Thyroid gland (tissue), 4 donors: ENCODE data around the gene SETD1B. TPM values are rescaled to one million over a fixed set of nuclear protein-coding genes. Genes with fewer than 3 reads are reported as not detected.

Source experiments
- DNase-seq, 2 donors: peaks; one replicate each; pipeline ENCODE4 v3.0.0-alpha.2; 2019
- H3K27ac ChIP-seq, 3 donors: fragments of 200-600 bp; sonication (generic); 1 replicate in 2 of 3; 2 replicates in 1 of 3; pipeline ENCODE4 v1.5.1; 2016 to 2019; ENCODE audit warnings: mild to moderate bottlenecking in 1 of 3, moderate library complexity in 1 of 3
- H3K27me3 ChIP-seq: fragments of 200-600 bp; sonication (generic); one replicate; pipeline ENCODE4 v1.5.1; 2019
- H3K36me3 ChIP-seq, 2 donors: fragments of 200-600 bp; sonication (generic); one replicate each; pipeline ENCODE4 v1.5.1; 2016 to 2019
- H3K4me1 ChIP-seq, 2 donors: fragments of 200-600 bp; sonication (generic); one replicate each; pipeline ENCODE4 v1.5.1; 2017 to 2019
- H3K4me3 ChIP-seq, 3 donors: fragments of 200-600 bp; sonication (generic); replicated peaks in 1 of 3; 1 replicate in 2 of 3; 2 replicates in 1 of 3; pipeline ENCODE4 v1.5.1; 2016; ENCODE audit warnings: mild to moderate bottlenecking in 1 of 3
- H3K9me3 ChIP-seq: fragments of 200-600 bp; sonication (generic); one replicate; pipeline ENCODE4 v1.5.1; 2017
- CTCF ChIP-seq, 6 experiments: fragments of 200-600 bp in 3 of 6; fragments of 450-650 bp in 3 of 6; sonication (generic) in 3 of 6; IDR thresholded peaks; one replicate each; pipeline ENCODE4 v1.5.1; 2016 to 2019; ENCODE audit warnings: antibody characterized with exemption in 6 of 6, mild to moderate bottlenecking in 2 of 6, inconsistent platforms in 1 of 6, moderate library complexity in 1 of 6
- POLR2A ChIP-seq, 2 donors: fragments of 450-650 bp; IDR thresholded peaks; one replicate each; pipeline ENCODE4 v1.6.1; 2017; ENCODE audit warnings: antibody characterized with exemption in 2 of 2, mild to moderate bottlenecking in 2 of 2, moderate library complexity in 1 of 2
- WGBS, 2 donors: methylation state at CpG; one replicate each; pipeline ENCODE4 v1.1.5; 2017; 5-methylcytosine and 5-hydroxymethylcytosine counted together
- intact Hi-C: fragments of 100-400 bp; cut with DNase I; formaldehyde crosslinking; loops from one replicate; pipeline ENCODE4 v1.15.1; 2023
- total RNA-seq, 4 donors: library from RNA; depleted of rRNA; stranded (reverse); fragments of >200 nt; gene quantifications; one replicate each; pipeline ENCODE4 v1.2.3, GENCODE V29; 2016

Gene SETD1B
- total RNA-seq, 4 donors from 2014 or later: 7.3 to 16.5 (median 11.7) TPM

GRCh38 chr12:121773011-121773777 lies 30.6 kb upstream of the SETD1B start:
- Histone ChIP-seq H3K4me1 (peaks cover 40 to 60% of the 10 kb centered on the region in 2 donors), H3K36me3 (no peaks in the 10 kb centered on the region), H3K4me3 (no peak overlapping the region), H3K27ac (peak overlapping the region; percentile 89 to 98 (median 96)), H3K27me3 (no peaks in the 10 kb centered on the region), H3K9me3 (no peaks in the 10 kb centered on the region)
- WGBS, 2 donors: 40 to 62% methylated on average over 5 to 9 of the region's 14 CpGs
- peak; percentile 86 to 89 for DNase-seq
- peak in 1 of 2 donors; percentile 28 for TF ChIP-seq POLR2A (IDR thresholded peaks at IDR 0.05)
- TF ChIP-seq CTCF (IDR thresholded peaks at IDR 0.05): peak; percentile 64 to 97 (median 85)
- intact Hi-C loops: loop anchor here (5.0 kb wide), 1 partner anchor 71 kb away; no protein-coding TSS in a partner anchor

- 34 to 50% methylated on average over 1 to 13 of the region's 14 CpGs for WGBS, 2 donors
- no peaks in the 10 kb centered on the region for H3K36me3 ChIP-seq
- H3K9me3 ChIP-seq: no peaks in the 10 kb centered on the region
- intact Hi-C loops: loop anchor here (5.0 kb wide), 1 partner anchor 73 kb away; no protein-coding TSS in a partner anchor
- H3K27ac ChIP-seq: peak overlapping the region; percentile 89 to 98 (median 96)
- peak; percentile 93 to 95 for DNase-seq
- no peaks in the 10 kb centered on the region for H3K27me3 ChIP-seq
- TF ChIP-seq CTCF (IDR thresholded peaks at IDR 0.05) (no peak), POLR2A (IDR thresholded peaks at IDR 0.05) (no peak)
- H3K4me1 ChIP-seq: peaks cover 37 to 50% of the 10 kb centered on the region in 2 donors
- H3K4me3 ChIP-seq: no peak overlapping the region
Measured at GRCh38 chr12:121774968-121775474, 28.8 kb upstream of the SETD1B start.

GRCh38 chr12:121775501-121775900 lies 28.3 kb upstream of the SETD1B start:
- Histone ChIP-seq H3K27ac (peak overlapping the region; percentile 89 to 98 (median 96)), H3K4me3 (no peak overlapping the region), H3K36me3 (no peaks in the 10 kb centered on the region), H3K27me3 (no peaks in the 10 kb centered on the region), H3K4me1 (peaks cover 37 to 50% of the 10 kb centered on the region in 2 donors), H3K9me3 (no peaks in the 10 kb centered on the region)
- peak in 1 of 2 donors; percentile 41 for DNase-seq
- no peak for TF ChIP-seq CTCF (IDR thresholded peaks at IDR 0.05)
- no peak for TF ChIP-seq POLR2A (IDR thresholded peaks at IDR 0.05)
- WGBS, 2 donors: 63 to 65% methylated on average over 16 of the region's 16 CpGs
- intact Hi-C loops: no loop called here

GRCh38 chr12:121776190-121777098 lies 27.4 kb upstream of the SETD1B start:
- peaks cover 40 to 53% of the 10 kb centered on the region in 2 donors for H3K4me1 ChIP-seq

More at GRCh38 chr12:121776190-121777098, 27.4 kb upstream of the SETD1B start:
- DNase-seq: peak; percentile 80 to 86
- intact Hi-C loops: no loop called here
- 37 to 42% methylated on average over 14 to 22 of the region's 24 CpGs for WGBS, 2 donors
- H3K36me3 ChIP-seq: no peaks in the 10 kb centered on the region
- H3K4me3 ChIP-seq: no peak overlapping the region
- no peaks in the 10 kb centered on the region for H3K27me3 ChIP-seq
- peak overlapping the region; percentile 89 to 98 (median 96) for H3K27ac ChIP-seq
- H3K9me3 ChIP-seq: no peaks in the 10 kb centered on the region
- TF ChIP-seq POLR2A (IDR thresholded peaks at IDR 0.05) (no peak), CTCF (IDR thresholded peaks at IDR 0.05) (peak; percentile 76 to 93 (median 80))
